H1 (cell line): ENCODE data around the gene SLC12A8. TPM values are rescaled to one million over a fixed set of nuclear protein-coding genes. Genes with fewer than 3 reads are reported as not detected.
A peak's percentile ranks its signal among the peaks of the same experiment; 100 is the strongest.

Experiments used
- CTCF ChIA-PET: fragments of 300-600 bp; sonication (Branson Sonifier 250); formaldehyde crosslinking; loops from one replicate; lab custom pipeline; 2021; ENCODE audit not compliant: partially characterized antibody; lab: Charles Lee
- POLR2A ChIA-PET: fragments of 300-600 bp; sonication (Branson Sonifier 250); formaldehyde crosslinking; loops from one replicate; lab custom pipeline; 2021; ENCODE audit warnings: inconsistent platforms; ENCODE audit not compliant: partially characterized antibody; lab: Charles Lee
- DNase-seq, 2 experiments: peaks; one replicate each; pipeline versions ENCODE4 v3.0.0 to v3.0.0-alpha.2; 2010 to 2022; ENCODE audit warnings: low spot score in 2 of 2, low read depth in 1 of 2, mixed read lengths in 1 of 2
- FAIRE-seq: peaks from 2 replicates; lab custom pipeline; 2011; peaks lifted over from hg19 to GRCh38; lab: Jason Lieb, UNC
- H2AFZ ChIP-seq: 2 replicates; pipeline ENCODE4 v1.8.1; 2012; ENCODE audit warnings: low read length, inconsistent platforms
- H2AK5ac ChIP-seq: 2 replicates; pipeline ENCODE4 v1.6.1; 2013; ENCODE audit warnings: low read depth, low read length
- H2BK120ac ChIP-seq: replicated peaks from 2 replicates; pipeline ENCODE3; 2013; ENCODE audit warnings: low read depth, low read length, inconsistent platforms
- H2BK12ac ChIP-seq: 2 replicates; pipeline ENCODE4 v1.6.1; 2013; ENCODE audit warnings: low read depth, low read length
- H2BK15ac ChIP-seq: 2 replicates; pipeline ENCODE4 v1.6.1; 2013; ENCODE audit warnings: low read length
- H2BK20ac ChIP-seq: 2 replicates; pipeline ENCODE4 v1.6.1; 2013; ENCODE audit warnings: low read length
- H2BK5ac ChIP-seq: 2 replicates; pipeline ENCODE4 v1.6.1; 2013; ENCODE audit warnings: low read depth, low read length
- H3K14ac ChIP-seq: 2 replicates; pipeline ENCODE4 v1.6.1; 2013; ENCODE audit warnings: inconsistent platforms; ENCODE audit not compliant: insufficient read length
- H3K18ac ChIP-seq: 2 replicates; pipeline ENCODE4 v1.6.1; 2013; ENCODE audit warnings: low read length; ENCODE audit errors: extremely low read depth
- H3K23ac ChIP-seq: 2 replicates; pipeline ENCODE4 v1.6.1; 2013; ENCODE audit warnings: inconsistent platforms; ENCODE audit not compliant: insufficient read length
- H3K23me2 ChIP-seq: 2 replicates; pipeline ENCODE4 v1.6.1; 2013; ENCODE audit warnings: low read depth, low read length
- H3K27ac ChIP-seq: 2 replicates; pipeline ENCODE4 v1.6.1; 2011; ENCODE audit warnings: low read depth, low read length, inconsistent platforms
- H3K27me3 ChIP-seq, 4 experiments: replicated peaks in 1 of 4; 1 replicate in 1 of 4; 2 replicates in 3 of 4; pipeline versions ENCODE4 v1.6.1 to v1.8.1; 2011 to 2013; ENCODE audit warnings: low read length in 3 of 4, mild to moderate bottlenecking in 3 of 4, inconsistent platforms in 2 of 4, mixed read lengths in 2 of 4, moderate library complexity in 1 of 4; ENCODE audit not compliant: control insufficient read depth in 3 of 4, insufficient read depth in 3 of 4; ENCODE audit errors: extremely low read depth in 1 of 4
- H3K36me3 ChIP-seq, 4 experiments: 2 replicates each; pipeline versions ENCODE4 v1.6.1 to v1.8.1; 2011 to 2013; ENCODE audit warnings: mild to moderate bottlenecking in 4 of 4, low read length in 3 of 4, moderate library complexity in 2 of 4, control low read depth in 1 of 4, inconsistent platforms in 1 of 4; ENCODE audit not compliant: insufficient read depth in 4 of 4, control insufficient read depth in 2 of 4
- H3K4ac ChIP-seq: replicated peaks from 2 replicates; pipeline ENCODE3; 2013; ENCODE audit warnings: low read length, low read depth, mixed read lengths, inconsistent platforms; ENCODE audit not compliant: insufficient read length
- H3K4me1 ChIP-seq, 4 experiments: replicated peaks in 1 of 4; 1 replicate in 1 of 4; 2 replicates in 3 of 4; pipeline versions ENCODE4 v1.6.1 to v1.8.1; 2011 to 2013; ENCODE audit warnings: low read length in 3 of 4, inconsistent platforms in 2 of 4, mixed read lengths in 1 of 4; ENCODE audit not compliant: insufficient read depth in 4 of 4, control insufficient read depth in 3 of 4
- H3K4me2 ChIP-seq, 2 experiments: 2 replicates each; pipeline versions ENCODE4 v1.6.1 to v1.8.1; 2011 to 2013; ENCODE audit warnings: low read depth in 2 of 2, low read length in 2 of 2, control low read depth in 1 of 2, inconsistent platforms in 1 of 2, mild to moderate bottlenecking in 1 of 2; ENCODE audit not compliant: insufficient read depth in 1 of 2
- H3K4me3 ChIP-seq, 4 experiments: fragments of 200-600, 300-600 bp in 1 of 4; sonication (generic), shearing (Covaris generic), sonication (Bioruptor Twin) in 1 of 4; 2 replicates each; pipeline versions ENCODE4 v1.5.1 to v1.8.1; 2011 to 2016; ENCODE audit warnings: low read length in 4 of 4, low read depth in 3 of 4, control low read depth in 2 of 4, inconsistent platforms in 2 of 4, mild to moderate bottlenecking in 2 of 4, mixed read lengths in 1 of 4, moderate library complexity in 1 of 4; ENCODE audit not compliant: insufficient read depth in 2 of 4; ENCODE audit errors: extremely low read depth in 1 of 4
- H3K56ac ChIP-seq: replicated peaks from 2 replicates; pipeline ENCODE3; 2013; ENCODE audit warnings: low read depth, mild to moderate bottlenecking, mixed read lengths, low read length, inconsistent platforms; ENCODE audit not compliant: insufficient read length
- H3K79me1 ChIP-seq: 2 replicates; pipeline ENCODE4 v1.6.1; 2013; ENCODE audit warnings: low read depth, low read length, control low read depth
- H3K79me2 ChIP-seq, 2 experiments: 2 replicates each; pipeline versions ENCODE4 v1.6.1 to v1.8.1; 2012 to 2013; ENCODE audit warnings: low read length in 2 of 2, mild to moderate bottlenecking in 2 of 2, inconsistent platforms in 1 of 2; ENCODE audit not compliant: insufficient read depth in 2 of 2, control insufficient read depth in 1 of 2
- H3K9ac ChIP-seq, 4 experiments: replicated peaks in 1 of 4; 1 replicate in 1 of 4; 2 replicates in 3 of 4; pipeline versions ENCODE4 v1.6.1 to v1.8.1; 2011 to 2013; ENCODE audit warnings: low read depth in 3 of 4, low read length in 3 of 4, control low read depth in 2 of 4, mild to moderate bottlenecking in 2 of 4, moderate library complexity in 2 of 4, inconsistent platforms in 1 of 4; ENCODE audit errors: extremely low read depth in 1 of 4
- H3K9me3 ChIP-seq, 2 experiments: 2 replicates each; pipeline versions ENCODE4 v1.6.1 to v1.8.1; 2012 to 2013; ENCODE audit warnings: mild to moderate bottlenecking in 2 of 2, moderate library complexity in 2 of 2, control low read depth in 1 of 2, inconsistent platforms in 1 of 2, low read depth in 1 of 2, low read length in 1 of 2, mixed read lengths in 1 of 2; ENCODE audit not compliant: insufficient read depth in 2 of 2
- H4K20me1 ChIP-seq, 2 experiments: replicated peaks in 1 of 2; 2 replicates each; pipeline versions ENCODE3 to v1.8.1; 2011 to 2013; ENCODE audit warnings: inconsistent platforms in 2 of 2, low read length in 2 of 2, mild to moderate bottlenecking in 1 of 2; ENCODE audit not compliant: insufficient read depth in 2 of 2, control insufficient read depth in 1 of 2
- H4K5ac ChIP-seq: 2 replicates; pipeline ENCODE4 v1.6.1; 2013; ENCODE audit warnings: low read length, low read depth, mixed read lengths, inconsistent platforms; ENCODE audit not compliant: insufficient read length
- H4K8ac ChIP-seq: 2 replicates; pipeline ENCODE4 v1.8.0; 2013; ENCODE audit warnings: mild to moderate bottlenecking, moderate library complexity, low read length, inconsistent platforms; ENCODE audit not compliant: insufficient read depth; ENCODE audit errors: extremely low read depth
- H4K91ac ChIP-seq: replicated peaks from 2 replicates; pipeline ENCODE3; 2013; ENCODE audit warnings: low read length, mixed read lengths, inconsistent platforms; ENCODE audit not compliant: insufficient read length
- RAD21 ChIP-seq, 2 experiments: IDR thresholded peaks in 1 of 2; conservative IDR thresholded peaks in 1 of 2; 2 replicates each; pipeline ENCODE4 v1.6.1; 2011; ENCODE audit warnings: low read depth in 2 of 2, low read length in 2 of 2, improper control_type of control experiment in 1 of 2, inconsistent platforms in 1 of 2, mild to moderate bottlenecking in 1 of 2, moderate library complexity in 1 of 2
- TEAD4 ChIP-seq: IDR thresholded peaks from 2 replicates; pipeline ENCODE4 v1.6.1; 2012; ENCODE audit warnings: low read depth, low read length, inconsistent platforms, mixed read lengths
- WGBS, 2 experiments: shearing (Covaris generic) in 1 of 2; methylation state at CpG; one replicate each; pipeline versions ENCODE4 v1.1.6 to v1.1.7; 2013 to 2015; ENCODE audit warnings: low lambda C conversion rate in 2 of 2, mixed read lengths in 2 of 2, inconsistent platforms in 1 of 2, low coverage in 1 of 2, missing lambda C conversion rate in 1 of 2; ENCODE audit not compliant: insufficient replicate concordance in 2 of 2, insufficient coverage in 1 of 2, insufficient read length in 1 of 2; ENCODE audit errors: extremely low coverage in 1 of 2, missing lambda C conversion rate in 1 of 2; 5-methylcytosine and 5-hydroxymethylcytosine counted together
- polyA plus RNA-seq, 7 experiments: library from polyadenylated mRNA; depleted of rRNA in 3 of 7; stranded (reverse) in 5 of 7; unstranded in 2 of 7; fragments of >200 nt in 5 of 7; fragments of 200-250 nt in 2 of 7; gene quantifications; 1 replicate in 5 of 7; 2 replicates in 1 of 7; 4 replicates in 1 of 7; pipeline versions ENCODE4 v1.2.1 to v1.2.3, GENCODE V29; 2011 to 2013; ENCODE audit warnings: missing spikeins in 2 of 7, mixed read lengths in 2 of 7
- total RNA-seq: library from RNA; stranded (reverse); fragmentation: NEBNext Ultra II Directional; extraction: Animal tissue kit (Norgen Biotek cat#: 25700); gene quantifications from 2 replicates; pipeline ENCODE4 v1.2.1, GENCODE V29; 2021

Gene SLC12A8
- total and polyA plus RNA-seq, 2 of the 8 experiments (the other 6 are each of a cell fraction or from before 2014, with no cell fraction given) = 13.7 to 14.4 TPM

- H3K4me3 ChIP-seq = no peak overlapping the region
- DNase-seq (no peak), FAIRE-seq (no peak)
- no peak overlapping the region for H3K27ac ChIP-seq
- no peak overlapping the region for H3K14ac ChIP-seq
- POLR2A ChIA-PET = interaction anchor here (0.6 kb wide), 1 partner anchor 651 kb away, joined by 3 read pairs; no protein-coding TSS in a partner anchor
- H2BK5ac ChIP-seq = no peak overlapping the region
- H3K4me1 ChIP-seq = peaks cover 0 to 8% (median 5%) of the 10 kb centered on the region in 4 experiments; a peak in 6 of 7 replicates
- H3K18ac ChIP-seq = no peak overlapping the region
- H3K79me1 ChIP-seq = no peaks in the 10 kb centered on the region
- H4K91ac ChIP-seq = no peak overlapping the region
- H3K9ac ChIP-seq = no peak overlapping the region
- H3K9me3 ChIP-seq = no peaks in the 10 kb centered on the region
- no peak overlapping the region for H2BK12ac ChIP-seq
- no peaks in the 10 kb centered on the region for H3K27me3 ChIP-seq
- H2BK15ac ChIP-seq = no peak overlapping the region
- no peak overlapping the region for H4K5ac ChIP-seq
- H3K36me3 ChIP-seq = no peaks in the 10 kb centered on the region
- no peak overlapping the region for H2BK20ac ChIP-seq
- H3K56ac ChIP-seq = no peak overlapping the region
- H2BK120ac ChIP-seq = no peak overlapping the region
- CTCF ChIA-PET = interaction anchor here (0.6 to 3.7 kb wide), 18 partner anchors 8 to 256 kb away, joined by 3 to 19 read pairs (median 4); no protein-coding TSS in a partner anchor
- H3K23me2 ChIP-seq = no peaks in the 10 kb centered on the region
- no peak overlapping the region for H4K8ac ChIP-seq
- no peak overlapping the region for H2AK5ac ChIP-seq
- no peak overlapping the region for H2AFZ ChIP-seq
- H3K4ac ChIP-seq = no peak overlapping the region
- TF ChIP-seq RAD21 (IDR thresholded peaks at IDR 0.05 in 1 of 2, conservative IDR thresholded peaks at IDR 0.05 in 1 of 2; ENCODE audit: low read depth in 2 of 2, low read length in 2 of 2) (peak in 1 of 2 experiments; percentile 10; a peak in 1 of 4 replicates), TEAD4 (no peak)
- no peaks in the 10 kb centered on the region for H4K20me1 ChIP-seq
- no peak overlapping the region for H3K23ac ChIP-seq
- H3K79me2 ChIP-seq = no peaks in the 10 kb centered on the region
- no peak overlapping the region; a peak in 1 of 4 replicates for H3K4me2 ChIP-seq
- WGBS, 2 experiments = 88% methylated on average over 5 of the region's 5 CpGs; no CpG with 5 or more reads in 1 of the 2 experiments
Measured at GRCh38 chr3:125194849-125195601, 17.5 kb downstream of the SLC12A8 start.
